Activated T-cell treated with anti-CD3 and anti-CD28 coated beads for 4 hours (primary cell): ENCODE measurements around the gene COL4A4.

ENCODE experiments used
- DNase-seq: peaks from one replicate; pipeline ENCODE4 v3.0.0-alpha.2; 2020

COL4A4 gene

GRCh38 chr2:226978300-226978699, 185.7 kb downstream of the COL4A4 start:
- no peak for DNase-seq

GRCh38 chr2:226977775-226978190, 186.2 kb downstream of the COL4A4 start:
- DNase-seq, result no peak

- DNase-seq, result no peak
Measured at GRCh38 chr2:226973816-226974215, 190.2 kb downstream of the COL4A4 start.

GRCh38 chr2:226971770-226972169, 192.2 kb downstream of the COL4A4 start:
- no peak for DNase-seq

- DNase-seq, result no peak
Measured at GRCh38 chr2:226971084-226971483, 192.9 kb downstream of the COL4A4 start.

GRCh38 chr2:226970362-226970761, 193.6 kb downstream of the COL4A4 start:
- no peak for DNase-seq

GRCh38 chr2:226969417-226970080, 194.5 kb downstream of the COL4A4 start:
- DNase-seq, result no peak

GRCh38 chr2:226965376-226965775, 198.6 kb downstream of the COL4A4 start:
- no peak for DNase-seq

- no peak for DNase-seq
Measured at GRCh38 chr2:226963528-226963927, 200.5 kb downstream of the COL4A4 start.

- no peak for DNase-seq
Measured at GRCh38 chr2:226962176-226962773, 201.7 kb downstream of the COL4A4 start.

- DNase-seq, result no peak
Measured at GRCh38 chr2:226959418-226959817, 204.6 kb downstream of the COL4A4 start.

- no peak for DNase-seq
Measured at GRCh38 chr2:226956659-226957058, 207.3 kb downstream of the COL4A4 start.

GRCh38 chr2:226953826-226954225, 210.2 kb downstream of the COL4A4 start:
- no peak for DNase-seq

GRCh38 chr2:226953206-226953605, 210.8 kb downstream of the COL4A4 start:
- no peak for DNase-seq
